GM12874 (cell line): ENCODE results near the gene CLEC3B.
A peak's percentile ranks its signal among the peaks of the same experiment; 100 is the strongest.

Experiments
- CTCF ChIP-seq: IDR thresholded peaks from 2 replicates; pipeline ENCODE4 v1.5.1; 2011; ENCODE audit warnings: low read depth, mild to moderate bottlenecking, control low read depth, low read length, moderate library complexity; ENCODE audit not compliant: insufficient read depth

CLEC3B gene

GRCh38 chr3:45054196-45054857 is 28.2 kb downstream of the CLEC3B start:
- no peak for TF ChIP-seq CTCF

- no peak for TF ChIP-seq CTCF
These were observed 28.9 kb downstream of the CLEC3B start for GRCh38 chr3:45055032-45055410.

GRCh38 chr3:45055411-45056143 is 29.5 kb downstream of the CLEC3B start:
- TF ChIP-seq CTCF: peak; percentile 48; the same call in 1 of the 2 replicates

GRCh38 chr3:45056608-45057301 is 30.7 kb downstream of the CLEC3B start:
- no peak for TF ChIP-seq CTCF

- TF ChIP-seq CTCF: no peak
These were observed 31.5 kb downstream of the CLEC3B start for GRCh38 chr3:45057557-45057956.

GRCh38 chr3:45059132-45059531 is 33.0 kb downstream of the CLEC3B start:
- no peak for TF ChIP-seq CTCF

- no peak for TF ChIP-seq CTCF
These were observed 34.2 kb downstream of the CLEC3B start for GRCh38 chr3:45060165-45060892.
